ENCODE results near the gene GRB7.
"Not testable (repeated sequence)": the region's sequence is repeated elsewhere in the genome, so short reads cannot be mapped to it uniquely, and the experiment has no call there.

The GRB7 gene

GRCh38 chr17:39737760-39738567, at the start of gene GRB7:
TSS of gene GRB7 (plus strand) at chr17:39737938. CDS start at chr17:39742302, 4,364 bp downstream.
- DNase-seq = no peak

GRCh38 chr17:39688475-39688835, 49.3 kb upstream of the GRB7 start:
- DNase-seq = no peak

GRCh38 chr17:39688945-39689344, 48.8 kb upstream of the GRB7 start:
- DNase-seq = no peak

GRCh38 chr17:39694593-39694992, 43.1 kb upstream of the GRB7 start:
- no peak for DNase-seq

DNA sequence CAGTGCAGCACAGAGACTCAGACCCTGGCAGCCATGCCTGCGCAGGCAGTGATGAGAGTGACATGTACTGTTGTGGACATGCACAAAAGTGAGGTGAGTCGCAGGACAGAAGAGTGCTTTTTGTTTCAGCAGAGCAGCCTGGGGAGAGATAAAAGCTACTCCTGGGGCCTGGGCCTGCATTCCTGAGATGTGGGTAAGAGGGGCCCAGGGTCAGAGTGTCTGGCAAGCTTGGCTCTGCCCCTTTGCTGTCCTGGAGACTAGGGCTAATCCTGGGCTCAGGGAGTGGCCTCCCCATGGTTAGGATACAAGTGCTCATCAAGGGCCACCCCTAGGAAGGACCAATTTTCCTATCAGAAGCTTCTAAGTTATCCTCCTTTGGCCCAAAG, 42.7 kb upstream of the GRB7 start:
- DNase-seq = no peak

- DNase-seq = no peak
Observed at GRCh38 chr17:39696731-39697130, 41.0 kb upstream of the GRB7 start.

DNA sequence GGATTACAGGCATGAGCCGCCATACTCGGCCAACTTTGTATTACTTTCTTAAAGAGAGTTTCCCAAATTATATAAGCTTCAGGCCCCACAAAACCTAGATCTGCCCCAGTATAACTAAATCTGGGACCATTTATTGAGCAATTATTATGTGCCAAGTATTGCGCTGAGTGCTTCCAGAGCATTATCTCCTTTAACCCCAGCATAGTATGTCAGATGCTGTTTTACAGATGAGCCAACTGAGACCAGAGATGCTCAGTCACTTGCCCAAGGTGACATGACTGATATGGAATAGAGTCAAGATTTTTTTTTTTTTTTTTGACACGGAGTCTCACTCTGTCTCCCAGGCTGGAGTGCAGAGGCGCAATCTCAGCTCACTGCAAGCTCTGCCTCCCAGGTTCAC, 39.8 kb upstream of the GRB7 start:
- DNase-seq = no peak

DNA sequence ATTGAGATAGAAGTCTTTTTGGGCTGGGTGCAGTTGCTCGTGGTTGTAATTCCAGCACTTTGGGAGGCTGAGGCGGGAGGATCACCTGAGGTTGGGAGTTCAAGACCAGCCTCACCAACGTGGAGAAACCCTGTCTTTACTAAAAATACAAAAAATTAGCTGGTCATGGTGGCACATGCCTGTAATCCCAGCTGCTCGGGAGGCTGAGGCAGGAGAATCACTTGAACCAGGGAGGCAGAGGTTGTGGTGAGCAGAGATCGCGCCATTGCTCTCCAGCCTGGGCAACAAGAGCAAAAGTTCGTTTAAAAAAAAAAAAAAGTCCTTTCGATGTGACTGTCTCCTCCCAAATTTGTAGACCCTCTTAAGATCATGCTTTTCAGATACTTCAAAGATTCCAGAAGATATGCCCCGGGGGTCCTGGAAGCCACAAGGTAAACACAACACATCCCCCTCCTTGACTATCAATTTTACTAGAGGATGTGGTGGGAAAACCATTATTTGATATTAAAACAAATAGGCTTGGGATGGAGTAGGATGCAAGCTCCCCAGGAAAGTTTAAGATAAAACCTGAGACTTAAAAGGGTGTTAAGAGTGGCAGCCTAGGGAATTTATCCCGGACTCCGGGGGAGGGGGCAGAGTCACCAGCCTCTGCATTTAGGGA, 38.5 kb upstream of the GRB7 start:
- DNase-seq = not testable (repeated sequence)

GRCh38 chr17:39699818-39700147, 38.0 kb upstream of the GRB7 start, which contains the start of gene ERBB2:
TSS of gene ERBB2 (plus strand) at chr17:39700064. CDS start at chr17:39700239, 175 bp downstream.
- peak; percentile 75 for DNase-seq

- peak; percentile 49 for DNase-seq
Observed at GRCh38 chr17:39700148-39700987, 37.4 kb upstream of the GRB7 start.

DNA sequence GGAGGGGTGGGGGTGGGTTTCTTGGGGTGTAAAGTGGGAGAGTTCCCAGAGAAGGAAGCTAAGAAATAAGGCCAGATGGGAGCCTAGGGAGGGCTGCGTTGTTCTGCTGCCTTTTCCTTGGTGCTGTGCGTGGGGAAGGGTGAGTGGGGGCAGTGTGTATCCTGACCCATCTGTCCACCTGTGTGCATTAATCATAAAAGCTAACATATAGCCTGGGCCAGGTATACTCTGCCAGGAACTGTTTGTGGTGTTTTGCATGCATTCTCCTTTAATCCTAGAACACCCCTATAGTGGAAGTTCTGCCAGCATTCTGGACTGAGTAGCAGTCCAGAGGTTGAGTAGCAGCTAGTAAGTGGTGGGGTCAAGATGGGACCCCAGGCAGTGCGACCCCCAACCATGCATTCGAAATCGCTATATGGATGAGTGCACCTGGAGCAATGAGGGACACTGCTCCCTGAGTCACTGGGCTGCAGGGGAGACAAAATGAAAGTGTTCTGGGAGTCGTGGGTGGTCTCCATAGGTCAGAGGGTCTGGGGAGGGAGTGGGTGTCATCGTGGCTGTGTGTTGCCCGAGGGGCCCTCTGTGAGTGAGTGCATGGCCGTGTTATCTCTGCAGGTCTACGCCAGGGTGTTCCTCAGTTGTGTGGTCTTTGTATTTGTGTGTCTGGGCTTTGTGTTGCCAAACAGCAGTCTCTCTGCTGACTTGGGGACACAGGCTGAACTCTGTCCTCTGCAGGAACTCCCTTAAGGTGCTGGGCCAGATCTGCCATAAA, 36.5 kb upstream of the GRB7 start:
- DNase-seq = no peak

GRCh38 chr17:39701784-39702422, 35.8 kb upstream of the GRB7 start:
- DNase-seq = no peak

GRCh38 chr17:39702901-39703893, 34.5 kb upstream of the GRB7 start:
- DNase-seq = no peak

GRCh38 chr17:39703913-39704312, 33.8 kb upstream of the GRB7 start:
- DNase-seq = no peak

DNA sequence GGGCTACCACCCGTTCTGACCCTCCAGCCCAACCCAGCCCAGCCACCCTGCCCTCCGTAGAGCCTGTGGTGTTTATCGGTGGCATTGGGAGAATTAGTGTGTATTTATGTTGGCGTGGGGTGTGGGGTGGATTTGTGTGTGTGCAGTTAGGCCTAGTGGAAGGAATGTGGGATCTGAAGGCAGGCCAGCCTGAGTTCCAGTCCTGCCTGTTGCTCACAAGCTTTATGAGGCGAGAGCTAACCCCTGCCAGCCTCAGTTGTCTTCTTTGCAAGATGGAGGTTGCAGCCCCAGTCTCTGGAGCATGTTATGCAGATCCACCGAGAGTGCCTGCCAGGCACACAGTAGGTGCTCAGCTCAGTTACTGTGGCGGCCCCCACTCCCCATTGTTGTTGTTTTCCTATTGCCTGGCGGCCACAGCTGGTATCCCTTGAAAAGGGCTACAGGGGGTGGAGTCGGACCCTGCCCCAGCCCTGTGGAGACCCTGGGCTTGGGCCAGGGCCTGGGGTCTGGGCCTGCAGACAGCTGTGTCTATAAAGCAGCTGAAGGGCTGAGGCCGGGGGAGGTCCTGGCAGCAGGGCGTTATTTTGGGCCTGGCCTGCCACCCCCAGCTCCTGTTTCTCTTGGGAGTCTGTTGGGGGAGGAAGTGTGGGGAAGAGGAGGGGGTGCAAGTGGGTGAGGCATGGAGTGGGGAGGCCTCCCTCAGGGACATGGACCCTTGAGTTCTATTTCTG, 32.8 kb upstream of the GRB7 start:
- DNase-seq = no peak

DNA sequence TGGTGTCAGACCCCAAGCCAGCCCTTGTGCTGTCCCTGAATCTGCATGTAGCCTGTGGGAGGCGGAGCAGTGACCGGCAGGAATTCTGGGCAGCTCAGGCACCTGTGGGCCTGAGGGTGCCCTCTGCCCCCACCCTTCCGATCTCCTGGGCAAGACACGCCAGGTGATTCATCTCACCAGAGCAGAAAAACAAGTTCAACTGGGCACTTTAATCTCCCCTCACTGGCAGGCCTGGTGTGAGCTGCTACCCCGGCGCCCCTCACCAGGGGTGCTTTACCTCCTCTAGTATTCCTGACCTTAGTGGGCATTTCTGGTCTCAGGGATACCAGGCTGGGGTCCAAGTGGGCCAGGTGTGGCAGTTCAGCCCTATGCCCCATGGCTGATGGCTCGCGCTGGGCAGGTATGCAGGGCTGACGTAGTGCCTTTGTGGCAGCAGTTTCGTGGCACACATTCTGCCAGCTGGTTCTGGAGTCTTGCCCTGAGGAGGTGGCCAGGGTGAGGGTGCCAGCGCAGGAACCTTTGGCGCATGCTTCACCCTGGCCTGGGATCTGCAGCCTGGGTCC, 31.9 kb upstream of the GRB7 start:
- DNase-seq = no peak

DNA sequence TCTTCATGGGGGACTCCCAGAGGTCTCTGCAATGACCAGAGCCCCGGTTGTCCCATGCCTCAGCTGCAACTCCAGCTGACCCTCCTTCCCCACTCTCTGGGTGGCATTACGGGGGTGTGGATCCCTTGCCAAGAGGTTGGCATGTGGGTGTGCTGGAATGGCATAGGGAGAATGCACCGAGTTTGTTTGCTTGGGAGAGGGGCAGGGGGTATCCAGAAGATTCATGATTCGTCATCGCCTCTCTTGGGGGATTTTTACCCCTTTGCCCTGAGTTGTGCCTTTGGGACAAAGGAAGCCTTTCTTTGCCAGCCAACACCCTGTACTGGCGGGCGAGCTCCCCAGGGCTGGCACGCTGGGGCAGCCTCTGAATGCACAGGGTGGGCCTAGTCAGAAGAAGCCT, 31.4 kb upstream of the GRB7 start:
- no peak for DNase-seq

DNA sequence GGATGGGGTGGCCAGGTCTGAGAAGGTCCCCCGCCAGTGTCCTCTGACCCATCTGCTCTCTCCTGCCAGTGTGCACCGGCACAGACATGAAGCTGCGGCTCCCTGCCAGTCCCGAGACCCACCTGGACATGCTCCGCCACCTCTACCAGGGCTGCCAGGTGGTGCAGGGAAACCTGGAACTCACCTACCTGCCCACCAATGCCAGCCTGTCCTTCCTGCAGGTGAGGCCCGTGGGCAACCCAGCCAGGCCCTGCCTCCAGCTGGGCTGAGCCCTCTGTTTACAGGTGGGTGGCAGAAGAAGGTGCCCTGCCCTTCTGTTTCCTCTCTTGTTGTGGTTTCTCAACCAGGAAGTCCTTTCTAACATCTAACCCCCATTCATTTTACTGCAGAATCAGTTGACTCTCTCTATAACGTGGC, 30.8 kb upstream of the GRB7 start:
- DNase-seq = no peak

- DNase-seq = no peak
Observed at GRCh38 chr17:39709319-39709997, 28.3 kb upstream of the GRB7 start.
